GM12874 (cell line): ENCODE results near the gene SLC19A1.

Source experiments
- TF ChIP-seq, protein P1 (sequence below): IDR thresholded peaks from 2 replicates; pipeline ENCODE4 v1.5.1; 2011; ENCODE audit warnings: low read depth, mild to moderate bottlenecking, control low read depth, low read length, moderate library complexity; ENCODE audit not compliant: insufficient read depth

The SLC19A1 gene

DNA sequence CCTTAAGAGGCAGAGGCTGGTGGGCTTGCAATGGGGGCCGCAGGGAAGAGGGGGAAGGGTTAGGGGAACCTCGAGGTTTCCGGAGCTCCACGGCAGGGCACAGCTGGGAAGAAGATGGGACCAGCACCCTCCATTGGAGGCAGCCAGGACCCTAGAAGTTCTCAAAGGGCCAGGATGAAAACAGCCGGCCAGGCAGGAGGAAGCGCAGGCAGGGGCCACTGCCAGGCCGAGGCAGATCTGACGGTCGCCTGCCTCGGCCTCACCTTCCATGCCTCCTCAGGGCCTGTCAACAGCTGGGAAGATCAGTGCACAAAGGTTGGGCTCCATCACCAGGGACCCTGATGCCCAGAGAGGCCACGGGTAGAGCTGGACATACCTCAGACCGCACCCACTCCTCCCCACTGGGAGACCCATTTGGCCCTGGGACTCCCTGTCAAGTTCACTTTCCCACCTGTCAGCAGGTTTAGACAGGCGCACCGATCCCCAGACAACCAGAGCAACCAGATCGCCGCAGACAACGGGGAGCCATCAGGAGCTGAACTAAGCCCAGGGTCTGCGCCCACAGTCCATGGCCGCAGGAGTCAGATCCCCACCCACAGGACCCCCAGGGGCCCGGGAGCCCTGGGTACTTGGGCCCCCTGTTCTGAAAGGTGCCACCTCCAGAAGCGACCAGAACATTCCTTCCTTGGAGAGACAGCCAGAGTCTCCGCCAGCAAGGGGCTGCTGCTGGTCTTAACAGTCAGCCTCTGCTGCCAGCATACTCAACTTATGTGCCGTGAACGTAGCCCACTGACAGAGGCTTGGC is 2.2 kb downstream of the SLC19A1 start:
- TF ChIP-seq, protein P1, sequence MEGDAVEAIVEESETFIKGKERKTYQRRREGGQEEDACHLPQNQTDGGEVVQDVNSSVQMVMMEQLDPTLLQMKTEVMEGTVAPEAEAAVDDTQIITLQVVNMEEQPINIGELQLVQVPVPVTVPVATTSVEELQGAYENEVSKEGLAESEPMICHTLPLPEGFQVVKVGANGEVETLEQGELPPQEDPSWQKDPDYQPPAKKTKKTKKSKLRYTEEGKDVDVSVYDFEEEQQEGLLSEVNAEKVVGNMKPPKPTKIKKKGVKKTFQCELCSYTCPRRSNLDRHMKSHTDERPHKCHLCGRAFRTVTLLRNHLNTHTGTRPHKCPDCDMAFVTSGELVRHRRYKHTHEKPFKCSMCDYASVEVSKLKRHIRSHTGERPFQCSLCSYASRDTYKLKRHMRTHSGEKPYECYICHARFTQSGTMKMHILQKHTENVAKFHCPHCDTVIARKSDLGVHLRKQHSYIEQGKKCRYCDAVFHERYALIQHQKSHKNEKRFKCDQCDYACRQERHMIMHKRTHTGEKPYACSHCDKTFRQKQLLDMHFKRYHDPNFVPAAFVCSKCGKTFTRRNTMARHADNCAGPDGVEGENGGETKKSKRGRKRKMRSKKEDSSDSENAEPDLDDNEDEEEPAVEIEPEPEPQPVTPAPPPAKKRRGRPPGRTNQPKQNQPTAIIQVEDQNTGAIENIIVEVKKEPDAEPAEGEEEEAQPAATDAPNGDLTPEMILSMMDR: no peak

DNA sequence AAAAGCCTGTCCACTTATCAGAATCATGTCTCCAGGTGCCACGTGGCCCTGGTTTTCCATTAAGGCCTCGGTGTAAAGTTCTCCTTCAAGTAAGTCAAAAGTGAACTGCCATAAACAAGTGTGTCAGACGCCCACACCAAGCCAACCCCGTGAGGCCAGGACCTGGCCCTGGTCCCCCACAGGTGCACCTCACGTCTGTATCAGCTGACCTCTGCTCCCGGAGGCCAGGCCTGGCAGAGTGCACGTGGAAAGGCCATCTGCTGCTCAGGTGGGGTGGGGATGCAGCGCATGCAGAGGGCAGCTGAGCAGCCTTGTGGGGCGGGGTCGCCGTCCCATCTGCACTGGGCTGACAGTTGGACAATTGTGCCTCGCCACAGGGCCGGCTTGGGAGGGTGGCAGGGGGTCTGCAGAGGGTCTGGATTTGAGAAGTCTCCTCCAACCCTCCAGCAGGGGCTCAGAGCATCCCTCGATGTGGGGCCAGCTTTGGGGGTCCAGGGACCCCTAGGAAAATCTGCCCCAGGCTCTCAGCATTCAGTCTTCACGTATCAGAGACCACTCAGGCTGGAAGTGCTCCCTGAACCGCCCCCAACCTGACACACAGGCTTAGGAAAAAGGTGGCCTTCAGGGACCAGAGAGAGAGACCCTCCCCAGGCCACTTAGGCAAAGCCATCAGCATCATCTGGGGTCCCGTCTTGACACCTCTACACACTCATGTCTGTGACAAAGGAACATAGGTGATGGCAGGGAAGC is 3.0 kb downstream of the SLC19A1 start:
- TF ChIP-seq, protein P1: no peak

DNA sequence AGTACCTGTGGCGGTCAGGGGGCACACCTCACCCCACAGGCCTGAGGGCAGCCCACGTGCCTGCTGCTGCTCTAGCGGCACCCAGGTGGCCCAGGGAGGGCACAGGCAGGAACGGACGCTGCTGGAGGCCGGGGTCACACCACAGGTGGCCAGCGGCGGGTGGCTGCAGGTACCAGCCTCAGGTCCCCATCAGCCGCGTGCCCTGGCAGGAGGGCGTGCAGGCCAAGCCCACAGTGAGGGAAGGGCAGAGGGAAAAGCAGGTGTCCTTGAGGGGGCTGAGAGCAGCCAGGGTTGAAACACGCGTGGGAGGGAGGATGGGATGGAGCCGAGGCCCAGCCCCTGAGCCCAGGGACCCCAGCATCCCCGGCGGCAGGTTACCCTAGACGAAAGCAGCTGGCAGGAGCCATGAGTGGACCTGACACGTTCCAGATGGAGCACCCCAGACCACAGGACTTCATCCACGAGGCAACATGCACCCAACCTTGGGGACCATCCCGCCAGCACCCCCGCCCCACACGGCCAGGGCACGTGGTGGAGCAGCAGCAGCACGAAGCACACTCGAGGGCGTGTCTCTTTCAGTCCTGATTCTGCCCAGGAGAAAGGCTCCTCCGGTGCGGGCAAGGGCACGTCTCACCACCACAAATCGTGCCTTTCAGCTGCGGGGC is 3.7 kb downstream of the SLC19A1 start:
- TF ChIP-seq, protein P1: no peak

DNA sequence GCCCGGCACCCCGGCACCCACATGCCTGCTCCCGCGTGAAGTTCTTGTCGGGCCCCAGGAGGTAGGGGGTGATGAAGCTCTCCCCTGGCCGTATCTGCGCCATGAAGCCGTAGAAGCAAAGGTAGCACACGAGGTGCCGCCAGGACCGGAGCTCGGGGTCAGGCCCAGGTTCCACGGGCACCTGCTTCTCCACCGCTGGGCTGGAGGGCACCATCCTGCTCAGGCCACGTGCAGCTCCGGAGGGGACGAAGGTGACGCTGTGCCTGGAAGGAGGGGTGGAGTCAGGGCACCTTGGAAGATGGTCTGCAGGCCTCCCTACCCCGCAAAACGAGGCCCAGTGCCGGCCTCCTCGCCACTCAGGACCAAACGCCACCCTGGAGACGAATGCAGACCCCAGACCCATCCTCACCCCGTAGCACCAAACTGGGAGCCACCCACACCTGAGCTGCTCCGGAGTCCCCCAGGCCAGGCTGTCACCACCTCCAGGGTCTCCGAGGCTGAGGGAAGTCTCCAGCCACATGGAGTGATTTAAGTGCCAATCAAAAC is 4.4 kb downstream of the SLC19A1 start:
- TF ChIP-seq, protein P1: no peak

DNA sequence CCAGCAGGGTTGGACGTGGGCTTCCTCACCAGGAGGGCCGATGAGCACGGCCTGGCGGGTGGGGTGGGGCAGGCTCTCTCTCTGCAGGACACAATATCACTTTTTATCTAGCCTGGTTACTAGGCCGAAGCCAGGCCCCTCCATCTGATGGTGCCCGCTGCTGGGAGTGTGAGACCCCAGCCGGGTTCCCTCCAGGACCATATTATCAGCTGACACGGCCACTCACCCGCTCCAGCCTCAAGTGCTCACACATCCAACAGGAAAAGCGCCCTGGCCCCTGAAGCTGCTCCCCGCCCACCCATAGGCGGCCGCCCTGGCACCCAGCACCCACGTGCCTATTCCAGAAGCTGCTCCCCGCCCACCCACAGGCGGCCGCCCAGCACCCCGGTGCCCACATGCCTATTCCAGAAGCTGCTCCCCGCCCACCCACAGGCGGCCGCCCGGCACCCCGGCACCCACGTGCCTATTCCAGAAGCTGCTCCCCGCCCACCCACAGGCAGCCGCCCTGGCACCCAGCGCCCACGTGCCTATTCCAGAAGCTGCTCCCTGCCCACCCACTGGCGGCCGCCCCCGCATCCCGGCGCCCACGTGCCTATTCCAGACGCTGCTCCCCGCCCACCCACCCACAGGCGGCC is 5.0 kb downstream of the SLC19A1 start:
- TF ChIP-seq, protein P1: no peak

DNA sequence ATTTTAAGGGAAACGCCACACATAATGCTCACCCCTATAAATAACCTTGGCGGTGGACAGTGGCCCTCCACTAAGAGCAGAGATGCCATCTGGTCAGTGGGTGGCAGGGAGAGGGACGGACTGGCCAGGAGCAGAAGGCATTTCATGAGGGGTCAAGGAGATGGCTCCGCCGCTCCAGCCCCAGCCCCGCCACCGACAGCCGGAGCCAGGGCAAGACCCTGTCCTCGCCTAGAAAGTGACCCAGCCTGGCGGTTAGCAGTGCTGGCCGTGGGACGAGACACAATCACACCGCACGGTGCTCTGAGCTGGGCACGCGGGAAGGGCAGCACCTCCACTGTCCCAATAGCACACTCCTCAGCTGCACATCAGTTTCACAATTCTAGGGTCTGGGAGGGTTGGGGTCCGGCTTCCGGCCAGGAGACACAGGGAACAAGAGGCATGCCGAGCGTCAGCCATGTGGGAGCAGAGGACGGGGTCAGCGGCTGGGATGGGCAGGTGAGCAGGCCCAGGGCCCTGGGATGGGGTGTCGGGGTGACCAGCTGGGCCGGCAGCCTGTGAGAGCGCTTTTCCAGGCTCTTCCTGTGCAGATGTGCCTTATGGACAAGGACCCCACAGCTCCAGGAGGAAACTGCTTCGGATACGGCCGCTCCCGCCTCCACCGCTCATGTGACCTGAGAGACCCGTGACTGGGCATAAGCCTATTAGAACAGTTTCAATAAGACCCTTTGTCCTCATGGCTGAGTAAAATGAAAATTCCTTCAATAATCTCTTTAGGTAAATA is 5.7 kb downstream of the SLC19A1 start:
- TF ChIP-seq, protein P1: no peak
